AG04450 (cell line): ENCODE results near the gene MCTP1. TPM values are rescaled to one million over a fixed set of nuclear protein-coding genes. Genes with fewer than 3 reads are reported as not detected.

Source experiments
- CTCF ChIA-PET: fragments of 300-600, 350-600 bp; formaldehyde crosslinking; extraction: SDS; loops from one replicate; lab custom pipeline; 2022; ENCODE audit warnings: antibody characterized with exemption, inconsistent platforms; lab: Charles Lee
- POLR2A ChIA-PET: fragments of 350-600 bp; formaldehyde crosslinking; extraction: SDS; loops from one replicate; lab custom pipeline; 2021; ENCODE audit warnings: antibody characterized with exemption, inconsistent platforms; lab: Yijun Ruan, JAX
- DNase-seq: peaks from one replicate; pipeline ENCODE4 v3.0.0-alpha.2; 2011; ENCODE audit warnings: low read depth, low spot score
- H3K27ac ChIP-seq: one replicate; pipeline ENCODE4 v1.5.1; 2012; ENCODE audit warnings: low read depth, low read length, control low read depth
- H3K27me3 ChIP-seq: one replicate; pipeline ENCODE4 v1.6.0; 2012; ENCODE audit warnings: low read length; ENCODE audit not compliant: control insufficient read depth, insufficient read depth
- H3K4me3 ChIP-seq: 2 replicates; pipeline ENCODE4 v1.5.1; 2011; ENCODE audit warnings: mild to moderate bottlenecking, low read depth, low read length, control low read depth
- H3K9me3 ChIP-seq: 2 replicates; pipeline ENCODE4 v1.5.1; 2012; ENCODE audit warnings: low read length; ENCODE audit not compliant: control insufficient read depth, insufficient read depth
- CTCF ChIP-seq: IDR thresholded peaks from 2 replicates; pipeline ENCODE4 v1.5.1; 2011; ENCODE audit warnings: low read depth, low read length, control low read depth, inconsistent platforms
- polyA plus RNA-seq: library from polyadenylated mRNA; depleted of rRNA; stranded (reverse); fragments of >200 nt; gene quantifications from 2 replicates; pipeline ENCODE4 v1.2.3, GENCODE V29; 2011

The MCTP1 gene
- polyA plus RNA-seq, 1 experiment = 0.66 TPM

GRCh38 chr5:94870511-94871183 lies 414.2 kb downstream of the MCTP1 start:
- POLR2A ChIA-PET = no interaction called here
- CTCF ChIA-PET = interaction anchor here (0.6 kb wide), 1 partner anchor 24 kb away, joined by 3 read pairs; no protein-coding TSS in a partner anchor
- TF ChIP-seq CTCF = no peak

DNA sequence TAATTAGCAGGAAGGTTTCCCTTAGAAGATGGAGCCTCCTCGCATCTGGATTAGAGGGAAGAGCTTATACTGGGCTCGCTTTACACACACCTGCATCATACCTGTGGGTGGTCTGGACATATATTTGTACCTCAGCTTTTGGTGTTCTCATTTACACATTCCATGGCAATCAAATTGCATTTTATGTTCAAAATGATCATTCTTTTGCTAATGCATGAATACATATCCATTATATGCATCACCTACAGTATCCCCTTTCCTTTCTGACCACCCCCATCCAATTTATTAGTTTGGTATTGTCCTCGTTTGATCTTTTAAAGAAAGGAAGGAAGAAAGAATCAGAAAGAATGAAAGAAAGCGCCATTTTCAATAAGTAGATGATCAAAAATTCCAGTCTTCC lies 415.0 kb downstream of the MCTP1 start:
- Histone ChIP-seq H3K9me3 (no peaks in the 10 kb centered on the region), H3K27me3 (no peaks in the 10 kb centered on the region), H3K4me3 (no peak overlapping the region), H3K27ac (no peak overlapping the region)
- POLR2A ChIA-PET = no interaction called here
- DNase-seq = no peak
- TF ChIP-seq CTCF = no peak
- CTCF ChIA-PET = no interaction called here

More at GRCh38 chr5:94870511-94871183, 414.2 kb downstream of the MCTP1 start:
- Histone ChIP-seq H3K27me3 (no peaks in the 10 kb centered on the region), H3K4me3 (no peak overlapping the region), H3K27ac (no peak overlapping the region), H3K9me3 (no peaks in the 10 kb centered on the region)
- no peak for DNase-seq

GRCh38 chr5:94863951-94864350 lies 420.9 kb downstream of the MCTP1 start:
- no peak for DNase-seq
- Histone ChIP-seq H3K27ac (no peak overlapping the region), H3K4me3 (no peak overlapping the region), H3K9me3 (no peaks in the 10 kb centered on the region), H3K27me3 (no peaks in the 10 kb centered on the region)
- no peak for TF ChIP-seq CTCF
- POLR2A ChIA-PET = no interaction called here
- CTCF ChIA-PET = no interaction called here

DNA sequence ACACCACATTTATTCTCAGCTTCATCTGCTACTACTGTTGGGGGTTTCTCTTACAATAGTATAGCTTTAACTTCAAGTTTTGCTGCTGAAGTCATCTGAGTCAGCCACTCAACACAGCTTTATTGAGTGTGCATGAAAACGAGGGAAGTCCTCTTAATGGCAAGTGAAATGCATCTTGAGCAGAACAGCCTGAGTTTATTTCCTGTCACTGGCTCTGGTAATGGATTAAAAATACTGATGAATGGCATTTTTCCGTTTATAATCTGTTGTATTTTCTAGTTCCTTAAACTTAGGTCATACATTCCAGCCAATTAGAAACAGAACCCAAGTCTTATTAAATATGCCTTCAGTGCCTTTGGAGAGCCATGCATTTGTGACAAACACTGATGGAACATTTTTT lies 427.8 kb downstream of the MCTP1 start:
- Histone ChIP-seq H3K4me3 (no peak overlapping the region), H3K9me3 (no peaks in the 10 kb centered on the region), H3K27me3 (no peaks in the 10 kb centered on the region), H3K27ac (no peak overlapping the region)
- DNase-seq = no peak
- CTCF ChIA-PET = no interaction called here
- POLR2A ChIA-PET = no interaction called here
- no peak for TF ChIP-seq CTCF

- ChIA-PET POLR2A (no interaction called here), CTCF (no interaction called here)
- Histone ChIP-seq H3K9me3 (no peaks in the 10 kb centered on the region), H3K27me3 (no peaks in the 10 kb centered on the region), H3K27ac (no peak overlapping the region), H3K4me3 (no peak overlapping the region)
- no peak for DNase-seq
- no peak for TF ChIP-seq CTCF
Observed at GRCh38 chr5:94856257-94856800, 428.6 kb downstream of the MCTP1 start.
